ENCODE measurements around the gene MAN2A2.

- TF ChIP-seq CTCF (conservative IDR thresholded peaks at IDR 0.05 in 1 of 2, IDR thresholded peaks at IDR 0.05 in 1 of 2; ENCODE audit: low read depth in 1 of 2, low read length in 2 of 2) (no peak), EZH2 (IDR thresholded peaks at IDR 0.05; ENCODE audit: low read length, missing control alignments) (no peak)
Observed at GRCh38 chr15:90901175-90902039, 1.7 kb upstream of the MAN2A2 start.
